A549 treated with AZD9567 at 1 μM for 4 hours (cell line): ENCODE measurements around the gene S1PR5. TPM values are rescaled to one million over a fixed set of nuclear protein-coding genes. Genes with fewer than 3 reads are reported as not detected.

ENCODE experiments used
- total RNA-seq: library from RNA; stranded (reverse); fragments of 200-300 nt; extraction: Qiagen RNA extraction; gene quantifications from 5 replicates; pipeline ENCODE4 v1.2.3, GENCODE V29; 2022; ENCODE audit not compliant: insufficient read depth

The S1PR5 gene
- 1.5 to 2.4 TPM (median 1.9 TPM) in 5 replicates for total RNA-seq

DNA sequence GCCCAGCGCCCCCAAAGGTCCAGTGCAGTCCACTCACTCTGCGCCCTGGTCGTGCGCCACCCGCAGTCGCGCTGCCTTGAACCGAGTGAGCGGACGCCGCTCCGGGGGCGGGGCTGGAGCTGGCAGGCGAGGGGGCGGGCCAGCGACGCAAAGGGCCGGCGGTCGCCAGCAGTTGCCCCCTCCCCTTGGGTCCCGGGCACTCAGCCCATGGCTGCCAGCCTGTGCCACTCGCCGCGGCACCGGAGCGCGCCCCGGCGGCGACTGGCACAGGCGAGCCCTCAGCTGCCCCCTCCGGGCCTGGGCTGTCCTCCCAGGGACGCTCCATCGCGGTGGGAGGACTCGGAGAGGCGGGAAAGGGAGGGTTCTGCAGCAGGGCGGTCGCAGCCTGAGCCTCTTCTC is at the start of gene S1PR5:
Gene S1PR5 (minus strand): TSS at position 87 of the 399 bp plus-strand sequence. CDS start 2,436 bp downstream, outside the sequence.

GRCh38 chr19:10565567-10566407 is 48.5 kb upstream of the S1PR5 start, which contains the start of gene KRI1:
Gene KRI1 (minus strand): TSS chr19:10566010. CDS start chr19:10565999, 11 bp downstream.

DNA sequence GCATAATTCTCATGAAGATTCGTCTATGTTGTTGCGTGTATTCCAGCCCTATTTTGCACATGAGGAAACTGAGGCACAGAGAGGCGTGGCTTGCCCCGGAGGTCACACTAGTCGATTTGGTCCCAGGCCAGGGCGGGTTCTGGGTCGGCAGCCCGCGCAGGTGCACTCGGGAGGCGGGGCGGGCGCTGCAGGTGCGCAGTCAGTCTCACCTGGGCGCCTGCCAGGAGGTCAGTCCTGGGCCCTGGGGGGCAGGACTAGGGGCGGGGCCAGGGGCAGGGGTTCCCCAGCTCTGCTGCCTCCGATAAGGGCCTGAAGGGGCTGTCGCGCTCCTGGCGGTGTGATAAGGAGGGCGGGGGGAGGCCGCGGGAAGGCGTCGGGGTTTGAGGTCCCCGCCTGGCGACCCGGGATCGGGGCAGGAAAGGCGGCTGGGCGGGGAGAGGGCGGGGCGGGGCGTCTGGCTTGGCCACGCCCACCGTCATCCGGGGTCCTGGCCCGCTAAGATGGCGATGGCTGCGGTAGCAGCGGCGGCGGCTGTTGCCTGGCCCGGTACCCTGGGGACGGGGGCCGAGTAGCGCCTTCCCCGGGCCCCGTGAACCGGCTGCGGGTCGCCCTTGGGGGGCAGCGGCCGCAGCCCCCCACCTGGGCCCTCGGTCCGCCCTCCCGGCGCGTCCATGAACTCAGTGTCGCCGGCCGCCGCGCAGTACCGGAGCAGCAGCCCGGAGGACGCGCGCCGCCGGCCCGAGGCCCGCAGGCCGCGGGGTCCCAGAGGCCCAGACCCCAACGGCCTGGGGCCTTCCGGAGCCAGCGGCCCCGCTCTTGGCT is 26.4 kb upstream of the S1PR5 start, which contains the start of gene ATG4D:
Gene ATG4D (plus strand): TSS at position 485 of the 822 bp plus-strand sequence. CDS start 187 bp downstream, at position 672.

DNA sequence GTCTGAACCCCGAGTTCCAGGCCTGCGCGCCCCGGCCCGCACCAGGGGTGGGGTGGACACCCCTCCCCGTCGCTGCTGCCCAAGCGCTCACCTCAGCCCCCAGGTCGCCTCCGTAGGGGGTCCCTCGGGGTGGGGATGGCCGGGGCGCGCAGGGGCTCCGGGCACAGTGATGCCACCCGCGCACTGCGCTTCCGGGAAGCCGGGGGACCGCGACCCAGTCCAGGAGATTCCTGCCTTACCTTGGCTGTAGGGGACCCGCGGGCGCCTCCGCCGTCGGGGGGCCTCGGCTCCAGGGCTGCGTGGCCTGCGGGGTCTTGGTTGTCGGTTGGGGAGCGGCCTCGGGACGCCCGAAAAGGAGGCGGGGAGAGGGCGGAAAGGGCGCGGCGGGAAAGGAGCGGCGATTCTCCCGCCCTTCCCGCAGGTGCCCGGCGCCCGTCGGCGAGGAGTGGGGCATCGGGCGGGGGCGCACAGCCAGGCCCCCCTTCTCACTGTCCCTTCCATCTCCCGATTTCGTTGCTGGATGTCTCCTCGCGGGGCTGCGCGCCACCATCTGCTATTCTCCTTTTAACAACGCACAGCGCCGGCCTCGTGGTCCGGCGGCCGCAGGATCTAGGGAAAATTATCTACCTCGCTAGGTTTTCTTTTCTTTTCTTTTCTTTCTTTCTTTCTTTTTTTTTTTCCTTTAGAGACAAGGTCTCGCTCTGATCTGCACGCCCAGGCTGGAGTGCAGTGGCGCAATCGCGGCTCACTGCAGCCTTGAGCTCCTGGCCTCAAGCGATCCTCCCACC is 14.1 kb downstream of the S1PR5 start, which contains the start of gene KEAP1:
Gene KEAP1 (minus strand): TSS at position 355 of the 788 bp plus-strand sequence. CDS start 3,323 bp downstream, outside the sequence.

Other genes with a start within 250 kb of the S1PR5 start
- 2.5 to 5.6 TPM (median 4.7 TPM) in 5 replicates for gene ICAM1, start 246.3 kb downstream of the S1PR5 start, total RNA-seq
- gene ICAM4, start 230.5 kb downstream of the S1PR5 start, total RNA-seq = 0.06 to 0.20 TPM (median 0.09 TPM) in 4 of 5 replicates, not detected in the other
- 0.46 to 1.4 TPM (median 1.1 TPM) in 4 of 5 replicates, not detected in the other for gene ICAM5, start 227.5 kb downstream of the S1PR5 start, total RNA-seq
- 2.1 to 3.4 TPM (median 2.3 TPM) in 4 of 5 replicates, not detected in the other for gene ZGLP1, start 207.6 kb downstream of the S1PR5 start, total RNA-seq
- 19.6 to 34.8 TPM (median 31.5 TPM) in 5 replicates for gene FDX2, start 201.4 kb downstream of the S1PR5 start, total RNA-seq
- 20.7 to 30.9 TPM (median 30.4 TPM) in 5 replicates for gene RAVER1, start 183.9 kb downstream of the S1PR5 start, total RNA-seq
- gene ICAM3, start 177.8 kb downstream of the S1PR5 start, total RNA-seq = 7.2 to 9.2 TPM (median 9.2 TPM) in 5 replicates
- 27.8 to 50.4 TPM (median 45.6 TPM) in 5 replicates for gene TYK2, start 136.9 kb downstream of the S1PR5 start, total RNA-seq
- gene CDC37, start 113.9 kb downstream of the S1PR5 start, total RNA-seq = 140 to 202 TPM (median 189 TPM) in 5 replicates
- gene PDE4A, start 96.9 kb downstream of the S1PR5 start, total RNA-seq = 2.5 to 4.2 TPM (median 3.8 TPM) in 5 replicates
- gene KEAP1, start 14.1 kb downstream of the S1PR5 start, total RNA-seq = 48.2 to 57.6 TPM (median 51.6 TPM) in 5 replicates
- gene ATG4D, start 26.5 kb upstream of the S1PR5 start, total RNA-seq = 21.6 to 27.9 TPM (median 22.2 TPM) in 5 replicates
- 17.0 to 19.5 TPM (median 17.9 TPM) in 5 replicates for gene KRI1, start 48.6 kb upstream of the S1PR5 start, total RNA-seq
- 2.0 to 8.7 TPM (median 7.2 TPM) in 5 replicates for gene CDKN2D, start 51.5 kb upstream of the S1PR5 start, total RNA-seq
- gene AP1M2, start 69.9 kb upstream of the S1PR5 start, total RNA-seq = 12.1 to 49.7 TPM (median 42.2 TPM) in 5 replicates
- 5.9 to 23.2 TPM (median 7.5 TPM) in 5 replicates for gene SLC44A2, start 108.1 kb upstream of the S1PR5 start, total RNA-seq
- 133 to 177 TPM (median 167 TPM) in 5 replicates for gene ILF3, start 136.9 kb upstream of the S1PR5 start, total RNA-seq
- 34.5 to 41.7 TPM (median 37.3 TPM) in 5 replicates for gene QTRT1, start 184.0 kb upstream of the S1PR5 start, total RNA-seq
- 47.4 to 60.0 TPM (median 56.2 TPM) in 5 replicates for gene DNM2, start 200.6 kb upstream of the S1PR5 start, total RNA-seq